Activated CD4-positive, alpha-beta T cell treated with anti-CD3 and anti-CD28 coated beads for 48 hours (primary cell): ENCODE data around the gene CYREN.

Experiments
- DNase-seq: peaks from one replicate; pipeline ENCODE4 v3.0.0-alpha.2; 2020

Gene CYREN

GRCh38 chr7:135195968-135196629 lies 25.6 kb upstream of the CYREN start:
- DNase-seq: no peak

- no peak for DNase-seq
These were observed 24.6 kb upstream of the CYREN start for GRCh38 chr7:135195156-135195555.

GRCh38 chr7:135194494-135195095 lies 24.1 kb upstream of the CYREN start:
- no peak for DNase-seq

GRCh38 chr7:135193615-135194081 lies 23.1 kb upstream of the CYREN start:
- DNase-seq: no peak

GRCh38 chr7:135192914-135193536 lies 22.5 kb upstream of the CYREN start:
- DNase-seq: no peak

GRCh38 chr7:135190703-135191102 lies 20.2 kb upstream of the CYREN start:
- DNase-seq: no peak

GRCh38 chr7:135189961-135190360 lies 19.5 kb upstream of the CYREN start:
- no peak for DNase-seq

- DNase-seq: no peak
These were observed 18.7 kb upstream of the CYREN start for GRCh38 chr7:135189221-135189662.

- no peak for DNase-seq
These were observed 17.9 kb upstream of the CYREN start for GRCh38 chr7:135188298-135188984.

- DNase-seq: no peak
These were observed 16.3 kb upstream of the CYREN start for GRCh38 chr7:135186841-135187253.

GRCh38 chr7:135186261-135186540 lies 15.7 kb upstream of the CYREN start:
- no peak for DNase-seq

- no peak for DNase-seq
These were observed 15.2 kb upstream of the CYREN start for GRCh38 chr7:135185471-135186260.

- DNase-seq: no peak
These were observed 13.8 kb upstream of the CYREN start for GRCh38 chr7:135184254-135184841.

GRCh38 chr7:135183478-135183877 lies 13.0 kb upstream of the CYREN start:
- DNase-seq: no peak

- DNase-seq: no peak
These were observed 11.6 kb upstream of the CYREN start for GRCh38 chr7:135181929-135182678.

GRCh38 chr7:135181261-135181928 lies 10.9 kb upstream of the CYREN start:
- DNase-seq: no peak

- no peak for DNase-seq
These were observed 9.6 kb upstream of the CYREN start for GRCh38 chr7:135180122-135180521.

- no peak for DNase-seq
These were observed 8.9 kb upstream of the CYREN start for GRCh38 chr7:135179321-135179925.

- DNase-seq: no peak
These were observed 7.9 kb upstream of the CYREN start for GRCh38 chr7:135178364-135178763.

- no peak for DNase-seq
These were observed 6.7 kb upstream of the CYREN start for GRCh38 chr7:135177028-135177696.
